GM12873 (cell line): ENCODE results near the gene CCDC57.

ENCODE experiments used
- CTCF ChIP-seq: IDR thresholded peaks from 2 replicates; pipeline ENCODE4 v1.5.1; 2012; ENCODE audit warnings: low read depth, mild to moderate bottlenecking, moderate library complexity, low read length, control low read depth; ENCODE audit not compliant: insufficient read depth; ENCODE audit errors: missing control alignments

Gene CCDC57

GRCh38 chr17:82092094-82092586, 120.5 kb downstream of the CCDC57 start:
- TF ChIP-seq CTCF = no peak

- no peak for TF ChIP-seq CTCF
Observed at GRCh38 chr17:82091264-82092066, 121.2 kb downstream of the CCDC57 start.

- TF ChIP-seq CTCF = no peak
Observed at GRCh38 chr17:82090549-82091263, 121.9 kb downstream of the CCDC57 start.

GRCh38 chr17:82089723-82090548, 122.7 kb downstream of the CCDC57 start:
- no peak for TF ChIP-seq CTCF

GRCh38 chr17:82088838-82089722, 123.6 kb downstream of the CCDC57 start:
- TF ChIP-seq CTCF = no peak

- TF ChIP-seq CTCF = no peak
Observed at GRCh38 chr17:82087961-82088837, 124.4 kb downstream of the CCDC57 start.
